ENCODE measurements around the gene UBE2E2.

DNA sequence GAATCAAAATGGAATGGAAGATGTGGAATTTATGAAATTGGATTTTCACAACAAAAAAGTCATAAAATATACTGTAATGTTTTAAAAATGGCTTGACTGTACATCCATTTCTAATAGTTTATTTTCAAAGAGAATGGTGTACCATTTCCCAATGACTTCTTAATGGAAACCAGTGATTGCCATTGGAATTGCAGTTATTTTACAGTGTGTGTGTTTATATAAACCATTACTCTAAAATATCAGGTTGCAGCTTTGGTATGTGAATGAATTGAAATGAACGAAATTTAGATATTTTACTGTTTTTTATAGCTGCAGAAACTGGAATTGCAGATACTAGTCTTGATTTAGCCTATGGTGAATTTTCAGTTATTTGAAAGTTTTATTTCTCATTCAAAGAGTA lies 165.6 kb downstream of the UBE2E2 start:
- TF ChIP-seq CTCF (conservative IDR thresholded peaks at IDR 0.05 in 1 of 2, IDR thresholded peaks at IDR 0.05 in 1 of 2; ENCODE audit: extremely low read depth in 1 of 2, insufficient read depth in 1 of 2, low read depth in 1 of 2, low read length in 2 of 2) (no peak), EZH2 (IDR thresholded peaks at IDR 0.05; ENCODE audit: borderline replicate concordance, low read length) (no peak)
